ENCODE results near the gene ERCC6L2. TPM values are rescaled to one million over a fixed set of nuclear protein-coding genes. Genes with fewer than 3 reads are reported as not detected.

Gene ERCC6L2
- total and polyA plus RNA-seq, 9 of the 15 experiments (the other 6 are each of a cell fraction or from before 2014, with no cell fraction given) = 7.8 to 42.8 (median 23.6) TPM

DNA sequence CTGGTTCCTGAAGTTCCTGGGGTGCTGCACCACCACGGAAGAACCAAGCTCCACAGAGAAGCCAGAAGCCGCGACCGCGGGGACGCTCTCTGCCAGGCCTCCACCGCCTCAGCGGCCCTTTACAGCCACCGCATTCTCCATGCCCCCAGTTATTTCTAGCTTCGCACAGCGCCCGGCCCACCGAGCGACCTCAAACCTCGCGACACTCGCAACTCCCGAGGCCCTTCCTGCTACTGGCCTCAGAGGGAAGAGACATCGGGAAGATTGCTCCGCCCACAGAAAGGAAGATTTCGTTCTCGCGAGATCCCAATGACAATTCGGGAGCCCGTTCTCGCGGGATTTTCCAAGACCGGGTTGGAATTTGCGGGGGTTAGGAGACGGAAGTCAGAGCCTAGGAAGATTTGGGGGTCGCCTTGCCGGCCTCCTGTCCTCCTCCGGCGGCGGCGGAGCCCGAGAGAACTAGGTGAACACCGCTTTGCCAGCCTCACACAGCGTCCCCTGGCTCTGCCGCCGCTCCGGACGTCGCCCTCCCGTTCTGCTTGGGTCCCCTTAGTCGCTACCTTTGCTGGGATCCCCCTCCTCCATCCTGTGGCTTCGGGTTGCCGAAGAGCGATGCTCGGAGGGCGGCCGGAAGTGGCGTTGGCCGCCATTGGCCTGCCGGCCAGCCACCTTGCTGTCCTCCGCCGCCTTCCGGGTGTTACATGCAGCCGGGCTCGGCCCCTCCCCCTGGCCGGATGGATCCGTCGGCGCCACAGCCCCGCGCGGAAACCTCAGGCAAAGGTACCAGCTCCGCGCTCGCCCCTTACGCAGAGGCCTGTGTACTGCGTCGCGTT is at the start of gene ERCC6L2 (continued):
- TF ChIP-seq, protein P1, sequence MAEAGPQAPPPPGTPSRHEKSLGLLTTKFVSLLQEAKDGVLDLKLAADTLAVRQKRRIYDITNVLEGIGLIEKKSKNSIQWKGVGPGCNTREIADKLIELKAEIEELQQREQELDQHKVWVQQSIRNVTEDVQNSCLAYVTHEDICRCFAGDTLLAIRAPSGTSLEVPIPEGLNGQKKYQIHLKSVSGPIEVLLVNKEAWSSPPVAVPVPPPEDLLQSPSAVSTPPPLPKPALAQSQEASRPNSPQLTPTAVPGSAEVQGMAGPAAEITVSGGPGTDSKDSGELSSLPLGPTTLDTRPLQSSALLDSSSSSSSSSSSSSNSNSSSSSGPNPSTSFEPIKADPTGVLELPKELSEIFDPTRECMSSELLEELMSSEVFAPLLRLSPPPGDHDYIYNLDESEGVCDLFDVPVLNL (CRISPR knock-in tag; IDR thresholded peaks at IDR 0.05; ENCODE audit: low read depth) = 0 out of 2 replicates have a peak, but pooled peaks have one; percentile 14
- TF ChIP-seq ZHX1 (conservative IDR thresholded peaks at IDR 0.05; ENCODE audit: low read length) (peak; percentile 100), PATZ1 (CRISPR knock-in tag; IDR thresholded peaks at IDR 0.05; ENCODE audit: borderline replicate concordance) (no peak), PTRF (tag; IDR thresholded peaks at IDR 0.05) (no peak), OTX1 (CRISPR knock-in tag; IDR thresholded peaks at IDR 0.05) (peak; percentile 69), BDP1 (IDR thresholded peaks at IDR 0.05; ENCODE audit: insufficient read depth, insufficient read length) (no peak), POLR2H (tag; IDR thresholded peaks at IDR 0.05; ENCODE audit: low read depth) (peak; percentile 87), THAP7 (CRISPR knock-in tag; IDR thresholded peaks at IDR 0.05) (peak; percentile 91; the same call in 1 of the 2 replicates), SMAD2 (IDR thresholded peaks at IDR 0.05; ENCODE audit: low read depth, low read length) (no peak), ZNF764 (CRISPR knock-in tag; IDR thresholded peaks at IDR 0.05; ENCODE audit: low read depth) (no peak), NUFIP1 (IDR thresholded peaks at IDR 0.05; ENCODE audit: partially characterized antibody) (no peak)
- TF ChIP-seq, protein P2, sequence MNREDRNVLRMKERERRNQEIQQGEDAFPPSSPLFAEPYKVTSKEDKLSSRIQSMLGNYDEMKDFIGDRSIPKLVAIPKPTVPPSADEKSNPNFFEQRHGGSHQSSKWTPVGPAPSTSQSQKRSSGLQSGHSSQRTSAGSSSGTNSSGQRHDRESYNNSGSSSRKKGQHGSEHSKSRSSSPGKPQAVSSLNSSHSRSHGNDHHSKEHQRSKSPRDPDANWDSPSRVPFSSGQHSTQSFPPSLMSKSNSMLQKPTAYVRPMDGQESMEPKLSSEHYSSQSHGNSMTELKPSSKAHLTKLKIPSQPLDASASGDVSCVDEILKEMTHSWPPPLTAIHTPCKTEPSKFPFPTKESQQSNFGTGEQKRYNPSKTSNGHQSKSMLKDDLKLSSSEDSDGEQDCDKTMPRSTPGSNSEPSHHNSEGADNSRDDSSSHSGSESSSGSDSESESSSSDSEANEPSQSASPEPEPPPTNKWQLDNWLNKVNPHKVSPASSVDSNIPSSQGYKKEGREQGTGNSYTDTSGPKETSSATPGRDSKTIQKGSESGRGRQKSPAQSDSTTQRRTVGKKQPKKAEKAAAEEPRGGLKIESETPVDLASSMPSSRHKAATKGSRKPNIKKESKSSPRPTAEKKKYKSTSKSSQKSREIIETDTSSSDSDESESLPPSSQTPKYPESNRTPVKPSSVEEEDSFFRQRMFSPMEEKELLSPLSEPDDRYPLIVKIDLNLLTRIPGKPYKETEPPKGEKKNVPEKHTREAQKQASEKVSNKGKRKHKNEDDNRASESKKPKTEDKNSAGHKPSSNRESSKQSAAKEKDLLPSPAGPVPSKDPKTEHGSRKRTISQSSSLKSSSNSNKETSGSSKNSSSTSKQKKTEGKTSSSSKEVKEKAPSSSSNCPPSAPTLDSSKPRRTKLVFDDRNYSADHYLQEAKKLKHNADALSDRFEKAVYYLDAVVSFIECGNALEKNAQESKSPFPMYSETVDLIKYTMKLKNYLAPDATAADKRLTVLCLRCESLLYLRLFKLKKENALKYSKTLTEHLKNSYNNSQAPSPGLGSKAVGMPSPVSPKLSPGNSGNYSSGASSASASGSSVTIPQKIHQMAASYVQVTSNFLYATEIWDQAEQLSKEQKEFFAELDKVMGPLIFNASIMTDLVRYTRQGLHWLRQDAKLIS (CRISPR knock-in tag; IDR thresholded peaks at IDR 0.05) = peak; percentile 72

All from K562 (cell line).